ENCODE measurements around the gene SLTM.

DNA sequence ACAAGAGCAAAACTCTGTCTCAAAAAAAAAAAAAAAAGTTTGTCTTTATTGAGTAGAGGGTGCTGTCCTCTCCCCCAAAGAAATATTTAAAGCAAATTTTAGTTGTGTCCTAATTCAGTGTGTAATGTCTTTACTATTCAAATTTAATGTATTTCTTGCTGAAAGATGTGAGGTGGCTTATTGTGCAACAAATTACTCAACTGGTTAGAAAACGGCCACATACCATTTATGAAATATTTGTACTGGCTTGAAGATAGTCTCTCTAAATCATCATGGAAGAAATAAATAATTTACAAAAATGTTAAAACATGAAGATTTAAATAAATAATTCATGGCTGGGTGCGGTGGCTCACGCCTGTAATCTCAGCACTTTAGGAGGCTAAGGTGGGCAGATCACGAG lies 63.0 kb downstream of the SLTM start:
- TF ChIP-seq TCF12 (IDR thresholded peaks at IDR 0.05; ENCODE audit: low read depth) (no peak), CREB1 (IDR thresholded peaks at IDR 0.05; ENCODE audit: low read depth) (no peak), YY1 (IDR thresholded peaks at IDR 0.05; ENCODE audit: low read depth) (no peak), MAX (IDR thresholded peaks at IDR 0.05) (no peak), TAF1 (IDR thresholded peaks at IDR 0.05; ENCODE audit: low read depth) (no peak), RAD21 (IDR thresholded peaks at IDR 0.05; ENCODE audit: low read depth) (no peak), EGR1 (IDR thresholded peaks at IDR 0.05) (no peak), EP300 (IDR thresholded peaks at IDR 0.05; ENCODE audit: borderline replicate concordance) (no peak)

Data from Ishikawa (cell line).